HG03135 (cell line): Measurements from ENCODE around the gene P2RX7.
"Not testable (repeated sequence)": the region's sequence is repeated elsewhere in the genome, so short reads cannot be mapped to it uniquely, and the experiment has no call there.

ENCODE experiments used
- ATAC-seq: cut with Tn5 transposase; IDR thresholded peaks from one replicate; pipeline ENCODE4 v1.9.1; 2021; ENCODE audit warnings: mild to moderate bottlenecking, moderate library complexity; ENCODE audit not compliant: unreplicated experiment

The P2RX7 gene

GRCh38 chr12:121133838-121134237 is 1.2 kb downstream of the P2RX7 start:
- no peak for ATAC-seq

GRCh38 chr12:121135320-121135719 is 2.6 kb downstream of the P2RX7 start:
- ATAC-seq, result no peak

GRCh38 chr12:121137512-121137911 is 4.8 kb downstream of the P2RX7 start:
- no peak for ATAC-seq

GRCh38 chr12:121138284-121138683 is 5.6 kb downstream of the P2RX7 start:
- no peak for ATAC-seq

- ATAC-seq, result no peak
Observed at GRCh38 chr12:121139286-121139685, 6.6 kb downstream of the P2RX7 start.

GRCh38 chr12:121142171-121142950 is 9.7 kb downstream of the P2RX7 start:
- ATAC-seq, result no peak

GRCh38 chr12:121144416-121144914 is 11.8 kb downstream of the P2RX7 start:
- ATAC-seq, result no peak

GRCh38 chr12:121145221-121145620 is 12.5 kb downstream of the P2RX7 start:
- no peak for ATAC-seq

GRCh38 chr12:121149289-121149688 is 16.6 kb downstream of the P2RX7 start:
- ATAC-seq, result not testable (repeated sequence)

- no peak for ATAC-seq
Observed at GRCh38 chr12:121154793-121155375, 22.2 kb downstream of the P2RX7 start.

- no peak for ATAC-seq
Observed at GRCh38 chr12:121156365-121156764, 23.7 kb downstream of the P2RX7 start.

GRCh38 chr12:121158085-121158484 is 25.4 kb downstream of the P2RX7 start:
- ATAC-seq, result no peak

GRCh38 chr12:121158728-121159351 is 26.2 kb downstream of the P2RX7 start:
- ATAC-seq, result not testable (repeated sequence)

- no peak for ATAC-seq
Observed at GRCh38 chr12:121159467-121160307, 27.0 kb downstream of the P2RX7 start.

GRCh38 chr12:121162384-121162783 is 29.7 kb downstream of the P2RX7 start:
- no peak for ATAC-seq

- no peak for ATAC-seq
Observed at GRCh38 chr12:121162985-121163384, 30.3 kb downstream of the P2RX7 start.

GRCh38 chr12:121164839-121165238 is 32.2 kb downstream of the P2RX7 start:
- not testable (repeated sequence) for ATAC-seq

- no peak for ATAC-seq
Observed at GRCh38 chr12:121165316-121165715, 32.6 kb downstream of the P2RX7 start.

- no peak for ATAC-seq
Observed at GRCh38 chr12:121166356-121166755, 33.7 kb downstream of the P2RX7 start.

- ATAC-seq, result no peak
Observed at GRCh38 chr12:121167232-121167820, 34.6 kb downstream of the P2RX7 start.

GRCh38 chr12:121167951-121168350 is 35.3 kb downstream of the P2RX7 start:
- no peak for ATAC-seq
